Measurements from ENCODE around the gene XPNPEP1. TPM values are rescaled to one million over a fixed set of nuclear protein-coding genes. Genes with fewer than 3 reads are reported as not detected.

Gene XPNPEP1
- total RNA-seq, 4 donors from 2014 or later = 41.0 to 188 (median 92.0) TPM

DNA sequence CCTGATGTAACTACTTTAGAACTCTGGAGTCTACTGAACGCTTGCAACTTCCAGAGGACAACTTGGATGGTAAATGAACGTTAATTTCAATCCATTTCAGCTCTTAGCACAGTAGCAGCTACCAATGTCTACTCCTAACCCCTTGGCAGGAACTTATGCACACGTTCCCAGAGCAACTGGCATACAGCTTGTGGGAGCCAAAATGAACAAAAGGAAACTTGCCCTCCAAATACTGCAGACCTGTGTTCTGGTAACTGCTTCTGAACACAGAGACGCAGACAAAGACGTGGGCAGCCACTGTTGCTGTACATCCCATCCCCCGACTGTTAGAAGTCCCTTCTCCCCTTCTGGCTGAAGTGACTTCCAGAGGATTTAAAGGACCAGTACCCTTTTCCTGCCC, 61.3 kb downstream of the XPNPEP1 start:
- H3K4me1 ChIP-seq = no peaks in the 10 kb centered on the region
- no peak overlapping the region for H3K27ac ChIP-seq
- H3K9me3 ChIP-seq = peaks cover 0 to 6% of the 10 kb centered on the region in 2 donors
- no peaks in the 10 kb centered on the region for H3K36me3 ChIP-seq
- H3K27me3 ChIP-seq = no peaks in the 10 kb centered on the region
- intact Hi-C loops (cut with DNase I; ENCODE audit: low total_unique reads) = no loop called here
- DNase-seq = no peak
- H3K4me3 ChIP-seq = no peak overlapping the region
- TF ChIP-seq CTCF (IDR thresholded peaks at IDR 0.05) (no peak), POLR2A (IDR thresholded peaks at IDR 0.05) (no peak)

DNA sequence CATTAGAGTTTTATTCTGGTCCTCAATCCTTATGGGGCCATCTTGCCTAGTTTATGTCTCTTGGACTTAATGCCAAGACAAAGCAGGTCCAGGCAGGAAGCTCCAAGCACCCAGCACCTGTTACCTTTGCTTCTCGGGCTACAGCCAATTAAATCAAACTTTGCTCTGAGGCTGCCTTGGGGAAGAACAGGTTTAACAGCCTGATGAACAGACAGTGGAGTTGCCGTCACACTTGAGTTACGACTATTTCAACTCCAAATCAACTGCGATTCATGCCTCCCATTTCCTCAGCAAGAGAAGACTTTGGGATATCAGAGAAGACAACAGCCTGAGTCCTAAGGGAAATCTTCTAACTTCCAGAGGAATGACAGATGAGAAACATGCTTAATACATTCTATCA, 62.2 kb downstream of the XPNPEP1 start:
- no peak for DNase-seq
- Histone ChIP-seq H3K9me3 (peaks cover 0 to 6% of the 10 kb centered on the region in 2 donors), H3K4me3 (no peak overlapping the region), H3K4me1 (no peaks in the 10 kb centered on the region), H3K36me3 (no peaks in the 10 kb centered on the region), H3K27me3 (no peaks in the 10 kb centered on the region), H3K27ac (no peak overlapping the region)
- no peak for TF ChIP-seq POLR2A (IDR thresholded peaks at IDR 0.05)
- no peak for TF ChIP-seq CTCF (IDR thresholded peaks at IDR 0.05)
- intact Hi-C loops (cut with DNase I; ENCODE audit: low total_unique reads) = no loop called here

- no peaks in the 10 kb centered on the region for H3K36me3 ChIP-seq
- TF ChIP-seq CTCF (IDR thresholded peaks at IDR 0.05) = no peak
- no peak for TF ChIP-seq POLR2A (IDR thresholded peaks at IDR 0.05)
- no peaks in the 10 kb centered on the region for H3K4me1 ChIP-seq
- intact Hi-C loops (cut with DNase I; ENCODE audit: low total_unique reads) = no loop called here
- no peak overlapping the region for H3K27ac ChIP-seq
- peaks cover 0 to 6% of the 10 kb centered on the region in 2 donors for H3K9me3 ChIP-seq
- DNase-seq = no peak
- no peak overlapping the region for H3K4me3 ChIP-seq
- H3K27me3 ChIP-seq = no peaks in the 10 kb centered on the region
Measured at GRCh38 chr10:109859221-109859620, 64.1 kb downstream of the XPNPEP1 start.

GRCh38 chr10:109855746-109856145, 67.6 kb downstream of the XPNPEP1 start:
- no peak for TF ChIP-seq CTCF (IDR thresholded peaks at IDR 0.05)
- no peak for TF ChIP-seq POLR2A (IDR thresholded peaks at IDR 0.05)
- Histone ChIP-seq H3K36me3 (no peaks in the 10 kb centered on the region), H3K9me3 (no peaks in the 10 kb centered on the region), H3K4me1 (no peaks in the 10 kb centered on the region), H3K4me3 (no peak overlapping the region), H3K27me3 (no peaks in the 10 kb centered on the region), H3K27ac (no peak overlapping the region)
- DNase-seq = no peak
- intact Hi-C loops (cut with DNase I; ENCODE audit: low total_unique reads) = no loop called here

DNA sequence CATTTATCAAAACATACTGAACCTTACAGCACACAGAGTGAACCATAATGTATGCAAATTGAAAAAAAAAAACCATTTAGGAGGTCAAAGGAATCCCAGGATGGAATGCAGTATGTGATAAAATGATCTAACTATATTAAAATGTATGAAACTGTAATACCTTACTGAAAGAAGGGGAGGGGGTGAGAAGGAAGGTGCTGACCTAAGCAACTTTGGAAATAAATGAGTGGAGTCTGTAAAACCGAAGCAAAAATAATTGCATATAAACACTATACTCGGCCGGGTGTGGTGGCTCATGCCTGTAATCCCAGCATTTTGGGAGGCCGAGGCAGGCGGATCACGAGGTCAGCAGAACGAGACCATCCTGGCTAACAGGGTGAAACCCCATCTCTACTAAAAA, 69.4 kb downstream of the XPNPEP1 start:
- Histone ChIP-seq H3K4me1 (no peaks in the 10 kb centered on the region), H3K27ac (no peak overlapping the region), H3K36me3 (no peaks in the 10 kb centered on the region), H3K27me3 (no peaks in the 10 kb centered on the region), H3K4me3 (no peak overlapping the region), H3K9me3 (no peaks in the 10 kb centered on the region)
- intact Hi-C loops (cut with DNase I; ENCODE audit: low total_unique reads) = no loop called here
- TF ChIP-seq POLR2A (IDR thresholded peaks at IDR 0.05) (no peak), CTCF (IDR thresholded peaks at IDR 0.05) (no peak)
- no peak for DNase-seq
